ENCODE measurements around the gene KCNK6.

DNA sequence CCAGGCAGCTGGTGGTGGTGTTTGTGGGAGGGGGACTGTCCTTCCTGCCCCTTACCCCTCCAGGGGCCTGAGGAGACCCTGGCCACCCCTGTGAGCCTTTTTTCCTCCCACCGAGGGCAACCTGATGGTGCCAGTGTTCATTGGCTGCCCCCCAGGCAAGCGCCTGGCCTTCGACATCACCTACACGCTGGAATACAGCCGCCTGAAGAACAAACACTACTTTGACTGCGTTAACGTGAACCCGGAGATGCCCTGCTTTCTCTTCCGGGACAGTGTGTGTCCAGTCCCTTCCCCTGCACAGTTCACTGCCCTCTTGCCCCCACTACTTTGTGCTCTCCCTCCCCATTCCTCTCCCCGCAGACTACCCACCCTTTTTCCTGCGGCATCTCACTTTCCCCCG, 47.4 kb downstream of the KCNK6 start:
- TF ChIP-seq, protein P1, sequence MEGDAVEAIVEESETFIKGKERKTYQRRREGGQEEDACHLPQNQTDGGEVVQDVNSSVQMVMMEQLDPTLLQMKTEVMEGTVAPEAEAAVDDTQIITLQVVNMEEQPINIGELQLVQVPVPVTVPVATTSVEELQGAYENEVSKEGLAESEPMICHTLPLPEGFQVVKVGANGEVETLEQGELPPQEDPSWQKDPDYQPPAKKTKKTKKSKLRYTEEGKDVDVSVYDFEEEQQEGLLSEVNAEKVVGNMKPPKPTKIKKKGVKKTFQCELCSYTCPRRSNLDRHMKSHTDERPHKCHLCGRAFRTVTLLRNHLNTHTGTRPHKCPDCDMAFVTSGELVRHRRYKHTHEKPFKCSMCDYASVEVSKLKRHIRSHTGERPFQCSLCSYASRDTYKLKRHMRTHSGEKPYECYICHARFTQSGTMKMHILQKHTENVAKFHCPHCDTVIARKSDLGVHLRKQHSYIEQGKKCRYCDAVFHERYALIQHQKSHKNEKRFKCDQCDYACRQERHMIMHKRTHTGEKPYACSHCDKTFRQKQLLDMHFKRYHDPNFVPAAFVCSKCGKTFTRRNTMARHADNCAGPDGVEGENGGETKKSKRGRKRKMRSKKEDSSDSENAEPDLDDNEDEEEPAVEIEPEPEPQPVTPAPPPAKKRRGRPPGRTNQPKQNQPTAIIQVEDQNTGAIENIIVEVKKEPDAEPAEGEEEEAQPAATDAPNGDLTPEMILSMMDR (IDR thresholded peaks at IDR 0.05) = no peak
- TF ChIP-seq POLR2A (IDR thresholded peaks at IDR 0.05) = no peak
